Thoracic aorta (tissue), 2 donors: ENCODE measurements around the gene PRRC2B. TPM values are rescaled to one million over a fixed set of nuclear protein-coding genes. Genes with fewer than 3 reads are reported as not detected.

Source experiments
- ATAC-seq: fragments of 150-250 bp; one replicate; pipeline ENCODE4 v1.8.0; 2017; ENCODE audit warnings: low read depth; ENCODE audit not compliant: insufficient number of reproducible peaks, low FRiP score
- DNase-seq: peaks from one replicate; pipeline ENCODE4 v3.0.0-alpha.2; 2020; ENCODE audit warnings: low spot score
- H3K27ac ChIP-seq, 2 donors: fragments of 200-600 bp; sonication (generic); 1 replicate in 1 of 2; 2 replicates in 1 of 2; pipeline ENCODE4 v1.5.1; 2016; ENCODE audit warnings: mild to moderate bottlenecking in 2 of 2, moderate library complexity in 2 of 2
- H3K27me3 ChIP-seq: fragments of 200-600 bp; sonication (generic); replicated peaks from 2 replicates; pipeline ENCODE4 v1.6.0; 2016; ENCODE audit warnings: mild to moderate bottlenecking; ENCODE audit not compliant: insufficient read depth
- H3K36me3 ChIP-seq: fragments of 200-600 bp; sonication (generic); one replicate; pipeline ENCODE4 v1.5.1; 2016
- H3K4me1 ChIP-seq, 2 donors: fragments of 200-600 bp; sonication (generic); 1 replicate in 1 of 2; 2 replicates in 1 of 2; pipeline versions ENCODE4 v1.5.1 to v1.6.0; 2016; ENCODE audit warnings: low read depth in 2 of 2, mild to moderate bottlenecking in 1 of 2; ENCODE audit not compliant: control insufficient read depth in 1 of 2
- H3K4me3 ChIP-seq: fragments of 200-600 bp; sonication (generic); 2 replicates; pipeline ENCODE4 v1.5.1; 2016; ENCODE audit warnings: mild to moderate bottlenecking
- H3K9me3 ChIP-seq: fragments of 200-600 bp; sonication (generic); 2 replicates; pipeline ENCODE4 v1.5.1; 2016
- total RNA-seq, 2 donors: library from RNA; depleted of rRNA; stranded (reverse); fragments of >200 nt; gene quantifications; one replicate each; pipeline versions ENCODE4 v1.1.0 to v1.2.3, GENCODE V29; 2016
- TF ChIP-seq, protein P1 (sequence below): fragments of 200-600 bp; sonication (generic); IDR thresholded peaks from one replicate; pipeline ENCODE4 v1.5.1; 2019; ENCODE audit warnings: antibody characterized with exemption

PRRC2B gene
- total RNA-seq, 2 donors from 2014 or later = 162 to 198 TPM

DNA sequence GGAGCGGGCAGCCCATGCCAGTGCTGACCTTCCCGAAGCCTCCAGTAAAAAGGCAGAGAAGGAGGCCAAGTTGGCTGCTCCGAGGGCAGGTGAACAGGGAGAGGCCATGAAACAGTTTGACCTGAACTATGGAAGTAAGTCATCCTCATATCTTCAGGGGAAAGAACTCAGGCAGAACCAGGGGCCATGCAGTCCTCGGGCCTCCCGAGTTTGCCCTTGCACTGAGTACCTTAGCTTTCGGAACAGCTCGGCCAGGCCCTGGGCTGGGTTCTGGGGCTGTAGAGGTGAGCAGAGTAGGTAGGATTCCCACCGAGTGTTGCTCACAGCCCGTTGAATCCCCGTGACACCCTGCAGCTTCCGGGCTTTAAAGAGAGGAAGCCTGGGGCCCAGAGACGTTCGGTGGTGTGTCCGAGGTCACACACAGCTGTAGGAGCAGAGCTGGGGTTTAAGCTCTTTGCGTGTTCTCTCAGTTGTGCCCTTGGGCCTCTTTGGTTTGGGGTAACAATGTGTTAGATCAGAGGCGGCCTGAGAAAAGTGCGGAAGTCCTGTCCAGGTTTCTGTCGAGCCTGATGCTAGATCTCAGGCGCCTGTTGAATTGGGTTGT is 84.0 kb downstream of the PRRC2B start:
- DNase-seq (no peak), ATAC-seq (no peak)
- Histone ChIP-seq H3K9me3 (no peaks in the 10 kb centered on the region), H3K36me3 (peaks cover 91% of the 10 kb centered on the region), H3K27me3 (no peaks in the 10 kb centered on the region), H3K4me1 (peaks cover 0 to 5% of the 10 kb centered on the region in 2 donors), H3K4me3 (no peak overlapping the region), H3K27ac (no peak overlapping the region)
- TF ChIP-seq, protein P1, sequence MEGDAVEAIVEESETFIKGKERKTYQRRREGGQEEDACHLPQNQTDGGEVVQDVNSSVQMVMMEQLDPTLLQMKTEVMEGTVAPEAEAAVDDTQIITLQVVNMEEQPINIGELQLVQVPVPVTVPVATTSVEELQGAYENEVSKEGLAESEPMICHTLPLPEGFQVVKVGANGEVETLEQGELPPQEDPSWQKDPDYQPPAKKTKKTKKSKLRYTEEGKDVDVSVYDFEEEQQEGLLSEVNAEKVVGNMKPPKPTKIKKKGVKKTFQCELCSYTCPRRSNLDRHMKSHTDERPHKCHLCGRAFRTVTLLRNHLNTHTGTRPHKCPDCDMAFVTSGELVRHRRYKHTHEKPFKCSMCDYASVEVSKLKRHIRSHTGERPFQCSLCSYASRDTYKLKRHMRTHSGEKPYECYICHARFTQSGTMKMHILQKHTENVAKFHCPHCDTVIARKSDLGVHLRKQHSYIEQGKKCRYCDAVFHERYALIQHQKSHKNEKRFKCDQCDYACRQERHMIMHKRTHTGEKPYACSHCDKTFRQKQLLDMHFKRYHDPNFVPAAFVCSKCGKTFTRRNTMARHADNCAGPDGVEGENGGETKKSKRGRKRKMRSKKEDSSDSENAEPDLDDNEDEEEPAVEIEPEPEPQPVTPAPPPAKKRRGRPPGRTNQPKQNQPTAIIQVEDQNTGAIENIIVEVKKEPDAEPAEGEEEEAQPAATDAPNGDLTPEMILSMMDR = no peak

DNA sequence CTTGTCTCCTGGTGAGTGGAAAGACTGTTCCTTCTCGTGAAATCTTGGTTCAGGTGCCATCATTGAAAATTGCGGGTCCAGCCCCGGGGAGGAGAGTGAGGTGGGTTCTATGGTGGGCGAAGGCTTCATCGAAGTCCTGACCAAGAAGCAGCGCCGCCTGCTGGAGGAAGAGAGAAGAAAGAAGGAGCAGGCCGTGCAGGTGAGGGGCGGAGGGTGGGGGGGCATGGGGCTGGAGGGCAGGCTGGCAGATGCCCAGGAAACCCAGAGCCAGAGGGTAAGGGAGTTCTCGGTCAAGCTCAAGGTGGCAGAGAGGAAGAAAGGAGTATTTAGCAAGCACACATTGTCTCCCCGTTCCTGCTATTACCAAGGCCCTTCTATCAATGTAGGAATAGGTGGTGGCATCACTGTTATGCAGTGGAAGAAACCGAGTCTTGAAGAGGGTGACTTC is 84.6 kb downstream of the PRRC2B start:
- Histone ChIP-seq H3K4me1 (peaks cover 0 to 11% of the 10 kb centered on the region in 2 donors), H3K27me3 (no peaks in the 10 kb centered on the region), H3K27ac (no peak overlapping the region), H3K9me3 (no peaks in the 10 kb centered on the region), H3K36me3 (peaks cover 91% of the 10 kb centered on the region), H3K4me3 (no peak overlapping the region)
- ATAC-seq (peak; percentile 21), DNase-seq (no peak)
- TF ChIP-seq, protein P1 = peak; percentile 64

DNA sequence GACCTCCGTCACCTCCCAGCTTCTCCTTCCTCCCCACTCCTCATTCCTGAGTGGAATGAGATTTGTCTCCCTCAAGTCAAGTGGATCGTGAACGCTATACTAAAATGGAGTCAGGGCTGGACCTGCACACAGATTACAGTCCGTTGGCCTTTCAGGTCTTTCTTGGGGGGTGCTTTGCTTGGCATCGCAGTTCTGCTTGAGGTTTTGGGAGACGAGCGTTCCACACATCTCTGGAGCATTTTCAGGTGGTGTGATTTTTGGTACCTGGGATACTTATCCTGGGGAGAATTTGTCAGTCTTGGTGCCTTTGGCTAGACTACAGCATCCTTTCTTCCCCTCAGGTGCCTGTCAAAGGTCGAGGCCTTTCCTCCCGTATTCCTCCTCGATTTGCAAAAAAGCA is 85.0 kb downstream of the PRRC2B start:
- H3K4me1 ChIP-seq = peaks cover 0 to 15% of the 10 kb centered on the region in 2 donors
- H3K27ac ChIP-seq = no peak overlapping the region
- H3K27me3 ChIP-seq = no peaks in the 10 kb centered on the region
- TF ChIP-seq, protein P1 = no peak
- DNase-seq (no peak), ATAC-seq (no peak)
- H3K36me3 ChIP-seq = peaks cover 90% of the 10 kb centered on the region
- H3K4me3 ChIP-seq = no peak overlapping the region
- H3K9me3 ChIP-seq = no peaks in the 10 kb centered on the region

DNA sequence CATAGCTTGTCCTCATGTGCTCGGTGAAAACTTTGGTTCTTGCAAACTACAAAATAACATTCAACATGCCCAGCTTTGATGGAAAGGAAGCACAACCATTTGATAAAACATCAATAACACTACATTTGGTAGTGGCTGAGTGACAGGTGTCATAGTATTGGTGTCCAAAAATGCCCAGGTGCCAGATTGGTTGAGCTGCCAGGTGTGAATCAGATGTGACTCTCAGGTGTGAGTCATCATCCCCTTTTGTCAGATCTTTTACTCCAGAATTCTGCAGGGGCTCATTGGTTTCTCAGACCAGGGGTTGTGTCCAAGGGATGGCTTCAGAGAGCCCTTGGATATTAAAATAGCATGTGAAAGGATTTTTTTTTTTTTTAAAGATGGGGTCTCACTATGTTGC is 86.4 kb downstream of the PRRC2B start:
- TF ChIP-seq, protein P1 = no peak
- Histone ChIP-seq H3K4me3 (no peak overlapping the region), H3K27ac (no peak overlapping the region), H3K9me3 (no peaks in the 10 kb centered on the region), H3K4me1 (peaks cover 0 to 16% of the 10 kb centered on the region in 2 donors), H3K36me3 (peaks cover 89% of the 10 kb centered on the region), H3K27me3 (no peaks in the 10 kb centered on the region)
- DNase-seq = no peak
- no peak for ATAC-seq

DNA sequence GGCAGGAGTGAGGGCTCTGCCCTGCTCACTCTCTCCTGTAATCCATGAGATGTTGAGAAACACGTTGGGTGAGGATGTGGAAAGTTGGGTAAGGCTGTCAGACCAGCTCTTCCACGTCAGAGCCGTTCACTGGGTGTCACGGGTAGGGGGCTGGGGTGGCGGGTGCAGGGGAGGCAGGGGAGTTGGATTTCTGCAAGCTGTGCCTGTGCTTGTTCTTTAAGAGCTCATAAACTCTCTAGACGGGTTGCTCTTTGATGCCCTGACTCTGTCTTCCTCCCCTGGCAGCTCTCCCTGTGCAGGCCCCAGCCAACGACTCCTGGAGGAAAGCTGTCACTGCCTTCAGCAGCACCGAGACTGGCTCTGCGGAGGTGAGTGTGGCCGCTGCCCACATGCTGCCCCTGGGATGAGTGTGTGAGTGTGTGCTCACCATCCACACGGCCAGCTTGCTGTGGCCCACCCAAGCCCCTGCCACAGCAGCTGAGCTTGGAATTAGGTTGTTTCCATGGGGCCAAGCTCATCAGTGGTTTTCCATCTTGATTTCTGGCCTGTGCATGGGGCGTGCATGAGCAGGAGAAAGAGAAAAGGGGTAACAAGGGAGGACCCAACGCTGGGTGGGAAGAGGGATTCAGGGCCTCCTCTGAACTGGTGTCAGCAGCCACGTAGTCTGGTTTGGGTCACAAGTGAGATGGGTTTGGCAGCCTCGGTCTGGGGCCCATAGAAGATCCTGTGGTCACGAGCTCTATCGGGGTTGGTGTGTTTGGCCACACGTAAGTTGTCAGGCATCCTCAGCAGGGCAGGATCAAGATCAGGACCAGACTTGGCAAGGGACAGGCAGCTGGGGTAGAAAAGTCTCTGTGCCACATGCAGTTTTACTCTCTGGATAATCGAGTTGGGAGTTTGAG is 87.8 kb downstream of the PRRC2B start:
- Histone ChIP-seq H3K9me3 (no peaks in the 10 kb centered on the region), H3K4me3 (no peak overlapping the region), H3K27me3 (no peaks in the 10 kb centered on the region), H3K4me1 (peaks cover 0 to 16% of the 10 kb centered on the region in 2 donors), H3K27ac (no peak overlapping the region), H3K36me3 (peaks cover 89% of the 10 kb centered on the region)
- DNase-seq = no peak
- ATAC-seq = no peak
- TF ChIP-seq, protein P1 = no peak
